Body of pancreas (tissue), 4 donors: ENCODE results near the gene CBX7. TPM values are rescaled to one million over a fixed set of nuclear protein-coding genes. Genes with fewer than 3 reads are reported as not detected.

Experiments
- ATAC-seq: fragments of 150-250 bp; one replicate; pipeline ENCODE4 v1.9.1; 2016
- DNase-seq, 4 donors: peaks; one replicate each; pipeline ENCODE4 v3.0.0-alpha.2; 2019
- H3K27ac ChIP-seq, 4 donors: fragments of 200-600 bp; sonication (generic); 1 replicate in 3 of 4; 2 replicates in 1 of 4; pipeline versions ENCODE4 v1.5.1 to v1.6.1; 2016 to 2019; ENCODE audit warnings: mild to moderate bottlenecking in 1 of 4, mixed read lengths in 1 of 4, moderate library complexity in 1 of 4
- H3K27me3 ChIP-seq, 2 donors: fragments of 200-600 bp; sonication (generic); one replicate each; pipeline ENCODE4 v1.6.0; 2016; ENCODE audit warnings: mild to moderate bottlenecking in 1 of 2
- H3K36me3 ChIP-seq, 2 donors: fragments of 200-600 bp; sonication (generic); replicated peaks in 1 of 2; 2 replicates each; pipeline ENCODE4 v1.5.1; 2016; ENCODE audit warnings: low read depth in 2 of 2; ENCODE audit not compliant: insufficient read depth in 1 of 2
- H3K4me1 ChIP-seq: fragments of 200-600 bp; sonication (generic); one replicate; pipeline ENCODE4 v1.6.0; 2016
- H3K4me3 ChIP-seq, 2 donors: fragments of 200-600 bp; sonication (generic); 1 replicate in 1 of 2; 2 replicates in 1 of 2; pipeline ENCODE4 v1.5.1; 2016 to 2019
- H3K9me3 ChIP-seq, 3 donors: fragments of 200-600 bp; sonication (generic); 1 replicate in 2 of 3; 2 replicates in 1 of 3; pipeline ENCODE4 v1.5.1; 2016
- POLR2A ChIP-seq, 3 donors: fragments of 450-650 bp; IDR thresholded peaks; one replicate each; pipeline ENCODE4 v1.6.1; 2016; ENCODE audit warnings: antibody characterized with exemption in 3 of 3, mild to moderate bottlenecking in 2 of 3
- WGBS, 2 donors: methylation state at CpG; one replicate each; pipeline ENCODE4 v1.1.5; 2017; 5-methylcytosine and 5-hydroxymethylcytosine counted together
- intact Hi-C: fragments of 100-400 bp; cut with DNase I; formaldehyde crosslinking; loops from one replicate; pipeline ENCODE4 v1.15.1; 2023
- total RNA-seq, 2 donors: library from RNA; depleted of rRNA; stranded (reverse); fragments of >200 nt; gene quantifications; one replicate each; pipeline ENCODE4 v1.1.0, GENCODE V29; 2016
- TF ChIP-seq, protein P1 (sequence below), 7 experiments: fragments of 450-650 bp in 4 of 7; fragments of 200-600 bp in 3 of 7; sonication (generic) in 3 of 7; IDR thresholded peaks; one replicate each; pipeline ENCODE4 v1.5.1; 2016 to 2019; ENCODE audit warnings: antibody characterized with exemption in 7 of 7

Gene CBX7
- total RNA-seq, 2 donors from 2014 or later: 38.1 to 41.2 TPM

DNA sequence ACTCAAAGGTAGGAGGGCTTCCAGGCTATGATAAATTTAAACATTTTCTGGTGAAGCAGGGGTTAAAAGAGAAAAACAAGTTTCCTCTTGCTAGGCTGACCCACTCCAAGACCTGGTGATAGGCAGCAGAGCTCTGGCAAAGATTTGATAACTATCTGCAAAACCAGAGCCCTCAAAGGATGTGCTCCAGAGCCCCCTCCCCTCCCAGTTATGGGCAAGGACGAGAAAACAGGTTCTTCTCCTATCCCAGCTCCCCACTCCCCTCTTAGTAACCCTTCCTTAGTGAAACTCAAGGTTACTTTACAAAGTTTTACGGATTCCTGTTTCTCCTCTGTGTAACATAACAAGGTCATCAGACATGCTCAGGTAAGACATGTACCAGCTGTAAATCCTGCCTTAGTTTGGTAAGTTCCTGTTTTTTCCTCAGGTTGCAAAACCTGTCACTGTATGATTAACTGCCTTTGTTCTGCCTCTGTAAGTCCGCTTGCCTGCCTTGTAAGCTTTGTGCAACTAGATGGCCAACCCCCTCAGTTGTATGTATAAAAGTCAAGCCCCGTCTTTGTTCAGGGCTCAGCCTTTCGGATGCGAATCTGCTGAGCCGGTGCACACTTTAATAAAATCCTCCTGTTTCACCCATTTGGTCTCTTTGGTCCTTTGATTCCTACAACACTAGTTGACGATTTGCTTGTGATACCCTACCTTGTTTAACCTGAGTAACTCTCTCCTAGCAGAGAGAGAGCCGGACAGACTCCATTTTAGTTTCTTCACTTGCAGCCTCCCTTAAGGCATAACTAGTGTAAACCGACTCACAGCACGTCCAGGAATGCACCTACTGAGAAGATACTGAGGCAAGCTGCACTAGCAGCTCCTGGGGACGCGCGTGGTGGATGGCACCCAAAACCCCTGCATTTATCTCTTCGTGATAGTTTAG, 41.6 kb downstream of the CBX7 start:
- Histone ChIP-seq H3K27ac (no peak overlapping the region), H3K9me3 (no peaks in the 10 kb centered on the region), H3K4me1 (no peaks in the 10 kb centered on the region), H3K36me3 (no peaks in the 10 kb centered on the region), H3K4me3 (no peak overlapping the region), H3K27me3 (no peaks in the 10 kb centered on the region)
- intact Hi-C loops: no loop called here
- ATAC-seq (no peak), DNase-seq (no peak)
- WGBS, 2 donors: 64 to 66% methylated on average over 15 of the region's 15 CpGs
- TF ChIP-seq, protein P1, sequence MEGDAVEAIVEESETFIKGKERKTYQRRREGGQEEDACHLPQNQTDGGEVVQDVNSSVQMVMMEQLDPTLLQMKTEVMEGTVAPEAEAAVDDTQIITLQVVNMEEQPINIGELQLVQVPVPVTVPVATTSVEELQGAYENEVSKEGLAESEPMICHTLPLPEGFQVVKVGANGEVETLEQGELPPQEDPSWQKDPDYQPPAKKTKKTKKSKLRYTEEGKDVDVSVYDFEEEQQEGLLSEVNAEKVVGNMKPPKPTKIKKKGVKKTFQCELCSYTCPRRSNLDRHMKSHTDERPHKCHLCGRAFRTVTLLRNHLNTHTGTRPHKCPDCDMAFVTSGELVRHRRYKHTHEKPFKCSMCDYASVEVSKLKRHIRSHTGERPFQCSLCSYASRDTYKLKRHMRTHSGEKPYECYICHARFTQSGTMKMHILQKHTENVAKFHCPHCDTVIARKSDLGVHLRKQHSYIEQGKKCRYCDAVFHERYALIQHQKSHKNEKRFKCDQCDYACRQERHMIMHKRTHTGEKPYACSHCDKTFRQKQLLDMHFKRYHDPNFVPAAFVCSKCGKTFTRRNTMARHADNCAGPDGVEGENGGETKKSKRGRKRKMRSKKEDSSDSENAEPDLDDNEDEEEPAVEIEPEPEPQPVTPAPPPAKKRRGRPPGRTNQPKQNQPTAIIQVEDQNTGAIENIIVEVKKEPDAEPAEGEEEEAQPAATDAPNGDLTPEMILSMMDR (IDR thresholded peaks at IDR 0.05): no peak
- TF ChIP-seq POLR2A (IDR thresholded peaks at IDR 0.05): no peak

DNA sequence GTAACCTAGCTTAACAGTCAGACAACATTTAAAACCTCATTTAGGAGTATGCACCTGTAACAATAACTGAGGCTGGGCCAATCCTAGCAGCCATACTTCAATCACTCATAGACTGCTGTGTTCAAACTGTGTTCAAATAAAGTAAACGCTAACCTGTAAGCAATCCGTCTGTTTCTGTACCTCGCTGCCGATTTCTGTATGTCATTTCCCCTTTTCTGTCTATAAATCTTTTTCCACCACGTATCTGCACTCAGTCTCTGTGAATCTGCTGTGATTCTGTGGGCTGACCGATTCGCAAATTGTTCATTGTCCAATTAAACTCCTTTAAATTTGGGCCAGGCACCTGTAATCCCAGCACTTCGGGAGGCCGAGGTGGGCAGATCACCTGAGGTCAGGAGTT, 43.1 kb downstream of the CBX7 start:
- ATAC-seq: no peak
- DNase-seq: no peak
- Histone ChIP-seq H3K9me3 (no peaks in the 10 kb centered on the region), H3K36me3 (no peaks in the 10 kb centered on the region), H3K4me3 (no peak overlapping the region), H3K4me1 (no peaks in the 10 kb centered on the region), H3K27ac (no peak overlapping the region), H3K27me3 (no peaks in the 10 kb centered on the region)
- intact Hi-C loops: no loop called here
- no peak for TF ChIP-seq POLR2A (IDR thresholded peaks at IDR 0.05)
- TF ChIP-seq, protein P1 (IDR thresholded peaks at IDR 0.05): no peak
- WGBS, 2 donors: 80 to 84% methylated on average over 9 of the region's 9 CpGs

DNA sequence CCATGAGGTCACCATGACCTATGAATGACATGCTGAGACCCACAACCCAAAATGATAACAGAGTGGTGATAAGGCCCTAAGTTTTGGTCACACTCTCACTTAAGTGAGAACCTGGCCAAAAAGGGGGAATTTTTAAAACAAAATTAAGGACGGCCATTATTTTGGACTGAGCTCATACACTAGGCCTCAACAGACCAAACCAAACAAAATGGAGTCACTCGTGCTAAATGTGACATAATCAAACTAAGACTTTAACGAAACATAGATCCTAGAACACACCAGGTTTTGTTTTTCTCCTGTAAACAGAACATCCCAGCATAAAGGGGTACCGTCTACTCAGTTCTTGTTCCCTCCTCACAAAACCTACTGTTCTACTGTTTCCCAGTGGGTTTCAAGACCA, 44.0 kb downstream of the CBX7 start:
- H3K4me3 ChIP-seq: no peak overlapping the region
- TF ChIP-seq, protein P1 (IDR thresholded peaks at IDR 0.05): no peak
- no peak for TF ChIP-seq POLR2A (IDR thresholded peaks at IDR 0.05)
- intact Hi-C loops: no loop called here
- no peak overlapping the region for H3K27ac ChIP-seq
- ATAC-seq (no peak), DNase-seq (no peak)
- H3K27me3 ChIP-seq: no peaks in the 10 kb centered on the region
- no peaks in the 10 kb centered on the region for H3K9me3 ChIP-seq
- no peaks in the 10 kb centered on the region for H3K4me1 ChIP-seq
- H3K36me3 ChIP-seq: no peaks in the 10 kb centered on the region
- 84 to 89% methylated on average over 4 of the region's 4 CpGs for WGBS, 2 donors

DNA sequence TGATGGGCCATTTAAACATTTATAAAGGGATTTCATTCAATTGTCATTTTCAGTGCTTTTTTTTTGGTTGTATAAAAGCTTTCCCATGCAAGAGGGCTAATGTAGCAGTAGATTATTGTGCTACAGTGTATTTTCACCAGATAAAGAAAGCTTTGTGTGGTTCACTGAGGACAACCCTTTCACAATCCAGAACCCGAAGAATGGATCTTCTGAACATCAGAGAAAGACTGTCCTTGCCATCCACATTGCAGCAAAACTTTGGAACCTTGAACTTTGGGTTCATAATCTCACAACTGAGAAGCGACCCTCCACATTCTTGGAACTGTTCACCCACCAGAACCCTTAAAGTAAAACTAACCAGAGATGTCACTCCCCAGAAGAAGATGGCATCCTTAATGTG, 46.2 kb downstream of the CBX7 start:
- TF ChIP-seq, protein P1 (IDR thresholded peaks at IDR 0.05): no peak
- no peak for TF ChIP-seq POLR2A (IDR thresholded peaks at IDR 0.05)
- no peak overlapping the region for H3K27ac ChIP-seq
- 58 to 69% methylated on average over 2 of the region's 2 CpGs for WGBS, 2 donors
- intact Hi-C loops: no loop called here
- H3K4me3 ChIP-seq: no peak overlapping the region
- no peaks in the 10 kb centered on the region for H3K36me3 ChIP-seq
- no peaks in the 10 kb centered on the region for H3K4me1 ChIP-seq
- no peaks in the 10 kb centered on the region for H3K27me3 ChIP-seq
- ATAC-seq: no peak
- H3K9me3 ChIP-seq: no peaks in the 10 kb centered on the region
- DNase-seq: no peak

DNA sequence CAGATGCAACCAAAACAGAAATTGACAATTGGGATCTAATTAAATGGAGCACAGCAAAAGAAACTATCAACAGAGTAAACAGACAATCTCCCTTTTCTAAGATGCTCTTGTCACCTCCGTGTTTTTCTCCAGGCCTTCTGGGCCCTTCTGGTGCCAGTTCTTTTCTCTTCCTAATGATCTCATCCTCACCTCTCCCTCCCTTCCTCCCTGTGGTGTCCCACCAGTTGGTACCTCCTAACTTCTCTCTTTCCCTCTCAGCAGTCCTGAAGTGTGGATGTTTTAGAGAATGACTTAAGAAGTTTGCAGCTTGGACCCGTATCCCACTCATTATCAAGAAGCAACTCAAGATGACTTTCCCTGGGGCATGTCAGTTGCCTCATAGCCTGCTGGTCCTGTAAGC, 49.0 kb downstream of the CBX7 start:
- no peak overlapping the region for H3K4me3 ChIP-seq
- H3K27me3 ChIP-seq: no peaks in the 10 kb centered on the region
- no peak for TF ChIP-seq POLR2A (IDR thresholded peaks at IDR 0.05)
- TF ChIP-seq, protein P1 (IDR thresholded peaks at IDR 0.05): no peak
- no peak for DNase-seq
- 69 to 85% methylated on average over 2 of the region's 2 CpGs for WGBS, 2 donors
- H3K27ac ChIP-seq: no peak overlapping the region
- no peaks in the 10 kb centered on the region for H3K36me3 ChIP-seq
- no peak for ATAC-seq
- intact Hi-C loops: no loop called here
- H3K9me3 ChIP-seq: no peaks in the 10 kb centered on the region
- H3K4me1 ChIP-seq: no peaks in the 10 kb centered on the region
